Measurements from ENCODE around the gene FAM193B.

FAM193B gene

GRCh38 chr5:177483042-177483441 lies 71.3 kb downstream of the FAM193B start:
- DNase-seq: no peak

DNA sequence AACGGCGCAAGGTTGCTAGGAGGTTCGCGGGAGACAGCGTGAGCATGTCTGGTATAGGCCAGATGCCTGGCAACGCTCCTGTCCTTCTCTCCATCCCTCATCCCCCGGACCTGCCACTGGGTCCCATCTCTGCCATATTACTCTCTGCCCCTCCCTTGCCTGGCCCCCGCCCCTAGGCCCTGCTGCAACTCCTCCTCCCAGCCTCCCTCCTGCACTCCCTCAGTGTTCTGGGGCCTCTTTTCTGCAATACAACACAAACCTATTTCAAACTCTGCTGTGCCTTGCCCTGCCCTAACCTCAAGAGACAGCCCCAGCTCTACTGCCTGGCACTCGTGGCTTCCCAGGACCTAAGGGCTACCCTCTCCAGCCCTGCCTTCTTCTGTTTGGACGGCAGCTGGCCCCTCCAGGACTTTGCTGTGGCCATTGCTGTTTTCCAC lies 72.0 kb downstream of the FAM193B start:
- DNase-seq: no peak

GRCh38 chr5:177479774-177480173 lies 74.6 kb downstream of the FAM193B start:
- no peak for DNase-seq

DNA sequence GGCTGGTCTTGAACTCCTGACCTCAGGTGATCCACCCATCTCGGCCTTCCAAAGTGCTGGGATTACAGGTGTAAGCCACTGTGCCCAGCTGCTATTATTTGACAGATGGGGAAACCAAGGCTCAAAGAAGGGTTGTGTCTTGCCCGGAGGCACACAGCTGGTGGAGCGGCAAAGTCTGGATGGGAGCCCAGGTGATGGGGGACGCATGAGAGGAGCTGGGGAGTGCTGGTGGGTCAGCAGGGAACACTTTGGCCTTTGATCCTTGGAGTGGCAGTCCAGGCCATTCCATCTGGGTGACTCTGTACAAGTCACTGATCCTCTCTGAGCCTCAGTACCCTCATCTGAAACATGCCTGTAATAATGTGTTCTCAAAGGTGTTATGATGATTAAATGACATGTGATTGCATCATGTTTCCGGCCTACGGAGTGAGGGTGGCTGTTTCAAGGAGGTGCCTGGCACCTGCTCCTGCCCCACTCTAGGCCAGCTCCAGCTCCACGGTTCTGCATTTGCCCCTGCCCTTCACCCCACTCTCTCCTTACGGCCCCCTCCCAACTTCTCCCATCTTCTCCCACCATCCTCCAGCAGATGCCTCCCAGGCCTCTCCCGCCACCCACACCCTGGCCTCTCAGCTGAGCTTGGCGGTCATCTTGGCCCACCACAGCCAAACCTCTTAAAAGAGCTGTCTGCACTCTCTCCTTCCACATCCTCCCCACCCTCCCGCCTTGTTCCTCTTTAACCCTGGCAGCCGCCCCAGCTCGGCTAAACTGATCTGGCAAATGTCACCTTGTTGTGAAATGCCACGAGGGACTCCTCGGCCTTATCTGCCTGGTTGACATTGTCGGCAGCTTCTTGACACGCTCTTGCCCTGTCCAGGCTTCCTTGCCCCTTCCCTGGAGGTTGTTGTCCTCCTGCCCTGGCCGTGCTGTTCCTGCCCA lies 75.4 kb downstream of the FAM193B start:
- DNase-seq: peak; percentile 79

GRCh38 chr5:177477701-177478477 lies 76.5 kb downstream of the FAM193B start:
- DNase-seq: no peak

- DNase-seq: no peak
These were observed 77.7 kb downstream of the FAM193B start for GRCh38 chr5:177476531-177477233.

GRCh38 chr5:177475563-177476427 lies 78.6 kb downstream of the FAM193B start:
- no peak for DNase-seq

DNA sequence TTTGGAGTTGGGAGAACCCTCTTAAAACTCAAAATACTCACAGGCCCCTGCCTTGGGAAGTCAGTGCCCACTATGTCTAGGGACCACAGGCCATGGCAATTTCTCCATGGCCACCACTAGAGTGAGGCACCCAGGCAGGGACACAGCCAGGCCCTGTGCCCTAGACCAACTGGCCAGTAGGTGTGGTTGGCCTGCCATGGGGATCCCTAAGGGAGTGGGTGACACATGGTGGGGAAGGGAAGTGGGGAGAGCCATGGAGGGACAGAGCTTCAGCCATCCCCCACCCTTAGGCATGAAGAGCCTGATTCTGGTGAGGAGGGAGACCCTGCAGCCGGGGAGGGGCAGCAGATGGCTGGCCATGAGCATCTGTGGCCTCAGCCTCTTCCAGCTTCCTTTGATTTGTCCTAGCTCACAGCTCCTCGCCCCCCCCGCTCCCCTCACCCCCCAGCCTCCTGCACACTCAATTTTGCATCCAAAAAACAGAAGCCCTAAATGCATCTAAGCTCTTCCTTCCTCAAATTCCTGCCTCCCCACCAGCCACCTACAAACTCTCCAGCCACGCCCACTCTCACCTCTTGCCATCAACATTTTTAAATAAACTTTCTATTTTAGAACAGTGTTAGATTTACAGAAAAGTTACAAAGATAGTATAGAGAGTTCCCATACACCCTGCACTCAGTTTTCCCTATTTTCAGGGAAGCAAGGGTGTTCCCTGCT lies 79.4 kb downstream of the FAM193B start:
- DNase-seq: no peak

DNA sequence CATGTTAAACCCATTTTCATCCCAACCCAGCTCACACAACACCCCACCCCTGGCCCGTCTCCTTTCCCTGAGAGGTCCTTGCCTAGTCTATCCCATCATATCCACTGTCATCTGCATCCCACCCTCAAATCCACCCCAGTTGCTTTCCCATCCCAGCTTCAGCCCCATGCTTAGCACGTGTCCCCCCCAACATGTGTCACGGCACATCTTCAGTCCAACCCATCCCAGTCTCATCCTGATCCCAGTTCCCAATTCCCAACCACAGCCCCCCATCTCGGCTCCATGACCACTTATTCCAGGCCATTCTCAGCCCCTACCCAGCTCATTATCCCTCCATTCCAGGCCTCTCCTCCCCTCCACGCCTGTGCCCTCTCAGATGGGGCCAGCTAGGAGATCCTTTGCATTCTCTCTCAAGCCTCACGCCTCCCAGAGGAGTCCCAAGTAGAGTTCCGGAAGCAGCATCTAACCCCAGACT lies 80.3 kb downstream of the FAM193B start:
- DNase-seq: no peak

- DNase-seq: peak; percentile 76
These were observed 80.8 kb downstream of the FAM193B start, which contains the start of gene DBN1 for GRCh38 chr5:177473443-177474001. Gene DBN1, minus strand, starts transcription at chr5:177473634. Its CDS starts 113 bp downstream, at chr5:177473521.

GRCh38 chr5:177472460-177473442 lies 81.6 kb downstream of the FAM193B start:
- DNase-seq: peak; percentile 77

GRCh38 chr5:177471610-177472356 lies 82.6 kb downstream of the FAM193B start:
- no peak for DNase-seq

- no peak for DNase-seq
These were observed 83.4 kb downstream of the FAM193B start for GRCh38 chr5:177470759-177471536.
